ENCODE results near the gene FEZF1. TPM values are rescaled to one million over a fixed set of nuclear protein-coding genes. Genes with fewer than 3 reads are reported as not detected.

The FEZF1 gene
- total and polyA plus RNA-seq, 2 of the 13 experiments (the other 11 are each of a cell fraction or from before 2014, with no cell fraction given) = not detected

- TF ChIP-seq ZNF891 (CRISPR knock-in tag; IDR thresholded peaks at IDR 0.05) (no peak), CREB1 (IDR thresholded peaks at IDR 0.05) (peak; percentile 92), CREB1 (CRISPR knock-in tag; IDR thresholded peaks at IDR 0.05) (no peak)
Observed at GRCh38 chr7:122311734-122312450, 7.3 kb upstream of the FEZF1 start (continued).

- peaks cover 11 to 85% of the 10 kb centered on the region in 2 experiments for H3K27me3 ChIP-seq (ENCODE audit: control insufficient read depth in 1 of 2, insufficient read depth in 2 of 2, low read length in 2 of 2)
- peak; percentile 33 for ATAC-seq
- no peaks in the 10 kb centered on the region for H3K79me2 ChIP-seq (ENCODE audit: insufficient read depth, low read length)
Observed at GRCh38 chr7:122311050-122311700, 6.6 kb upstream of the FEZF1 start.

More at GRCh38 chr7:122311050-122311700, 6.6 kb upstream of the FEZF1 start:
- Histone ChIP-seq H3K27ac (ENCODE audit: extremely low read length, insufficient read depth, low read length) (no peak overlapping the region), H3K36me3 (replicated peaks in 1 of 2; ENCODE audit: control insufficient read depth in 1 of 2, insufficient read depth in 2 of 2, low read length in 2 of 2) (no peaks in the 10 kb centered on the region), H3K9ac (ENCODE audit: insufficient read depth, low read depth, low read length) (no peak overlapping the region), H4K20me1 (ENCODE audit: insufficient read depth, low read length) (no peaks in the 10 kb centered on the region), H3K4me3 (replicated peaks in 1 of 3; ENCODE audit: insufficient read depth in 1 of 3, low read depth in 2 of 3, low read length in 3 of 3) (no peak overlapping the region), H3K4me2 (ENCODE audit: low read depth, low read length) (peak overlapping the region; percentile 48), H2AFZ (ENCODE audit: low read length) (no peak overlapping the region), H3K9me3 (ENCODE audit: low read length) (no peaks in the 10 kb centered on the region), H3K4me1 (ENCODE audit: insufficient read depth, low read length) (peaks cover 28% of the 10 kb centered on the region)
- ChIA-PET POLR2A (no interaction called here), CTCF (ENCODE audit: low intra/inter-chr PET ratio, low total read pairs) (no interaction called here)
- BruUV-seq (replicated peaks) = no TSS peak
- in situ Hi-C loops (cut with HindIII; ENCODE audit: extremely low pct_ligation_motif_present, low pct_unique_long_range_greater_than_20kb) = no loop called here
- DNase-seq (ENCODE audit: low spot score) = no peak
- WGBS (ENCODE audit: low lambda C conversion rate) = 29% methylated on average over 12 of the region's 12 CpGs
- TF ChIP-seq CREM (IDR thresholded peaks at IDR 0.05) (no peak), CREM (CRISPR knock-in tag; IDR thresholded peaks at IDR 0.05) (no peak), EZH2 (conservative IDR thresholded peaks at IDR 0.05; ENCODE audit: low read depth, low read length) (0 out of 2 replicates have a peak, but pooled peaks have one; percentile 12), HOXA7 (CRISPR knock-in tag; IDR thresholded peaks at IDR 0.05) (no peak), ZNF891 (CRISPR knock-in tag; IDR thresholded peaks at IDR 0.05) (no peak), PAX8 (CRISPR knock-in tag; IDR thresholded peaks at IDR 0.05; ENCODE audit: borderline replicate concordance) (no peak)
- no peak for FAIRE-seq
- intact Hi-C loops (cut with micrococcal nuclease; ENCODE audit: unreplicated experiment) = no loop called here

Measured in HepG2 (cell line).